Right atrium auricular region (tissue), 2 donors: ENCODE measurements around the gene FLAD1. TPM values are rescaled to one million over a fixed set of nuclear protein-coding genes. Genes with fewer than 3 reads are reported as not detected.

Experiments used
- DNase-seq: peaks from one replicate; pipeline ENCODE4 v3.0.0-alpha.2; 2019; ENCODE audit warnings: low spot score
- H3K27ac ChIP-seq, 2 donors: fragments of 200-600 bp; sonication (generic); 1 replicate in 1 of 2; 2 replicates in 1 of 2; pipeline ENCODE4 v1.5.1; 2016 to 2019
- H3K27me3 ChIP-seq, 2 donors: fragments of 200-600 bp; sonication (generic); one replicate each; pipeline versions ENCODE4 v1.5.1 to v1.6.0; 2017 to 2019
- H3K36me3 ChIP-seq: fragments of 200-600 bp; sonication (generic); one replicate; pipeline ENCODE4 v1.5.1; 2016
- H3K4me1 ChIP-seq, 2 donors: fragments of 200-600 bp; sonication (generic); one replicate each; pipeline versions ENCODE4 v1.5.1 to v1.6.0; 2017 to 2019
- H3K4me3 ChIP-seq, 2 donors: fragments of 200-600 bp; sonication (generic); 1 replicate in 1 of 2; 2 replicates in 1 of 2; pipeline ENCODE4 v1.5.1; 2017 to 2019; ENCODE audit warnings: mild to moderate bottlenecking in 1 of 2, moderate library complexity in 1 of 2
- H3K9me3 ChIP-seq, 2 donors: fragments of 200-600 bp; sonication (generic); one replicate each; pipeline ENCODE4 v1.5.1; 2019
- total RNA-seq, 2 donors: library from RNA; depleted of rRNA; stranded (reverse); fragments of >200 nt; gene quantifications; one replicate each; pipeline ENCODE4 v1.1.0, GENCODE V29; 2016
- TF ChIP-seq, protein P1 (sequence below), 2 donors: fragments of 200-600 bp; sonication (generic); IDR thresholded peaks; one replicate each; pipeline ENCODE4 v1.5.1; 2019; ENCODE audit warnings: antibody characterized with exemption in 2 of 2

The FLAD1 gene
- total RNA-seq, 2 donors from 2014 or later, result 19.5 to 24.8 TPM

DNA sequence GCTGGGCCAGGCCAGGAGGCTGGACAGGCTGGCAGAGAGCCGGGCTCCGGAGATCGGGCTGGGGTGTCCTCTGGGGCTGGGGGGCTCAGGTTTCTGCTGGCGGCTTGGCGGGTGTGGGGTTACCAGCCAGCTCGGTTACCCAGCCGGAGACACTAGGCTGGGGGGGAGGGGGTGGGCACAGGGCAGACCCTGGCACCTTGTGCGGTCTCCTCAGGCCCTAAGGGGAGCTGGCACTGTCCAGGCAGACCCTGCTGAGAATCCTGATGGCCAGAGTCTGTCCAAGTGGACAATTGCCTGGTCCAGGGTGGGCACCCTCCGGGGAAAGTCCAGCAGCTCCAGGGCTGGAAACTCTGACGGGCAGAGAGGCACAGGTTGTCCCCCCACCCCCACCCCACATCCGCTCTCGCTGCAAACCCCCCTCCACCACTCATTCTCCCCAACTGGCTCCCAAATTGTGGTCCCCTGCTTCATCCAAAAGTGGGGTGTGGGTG is 26.1 kb downstream of the FLAD1 start:
- TF ChIP-seq, protein P1, sequence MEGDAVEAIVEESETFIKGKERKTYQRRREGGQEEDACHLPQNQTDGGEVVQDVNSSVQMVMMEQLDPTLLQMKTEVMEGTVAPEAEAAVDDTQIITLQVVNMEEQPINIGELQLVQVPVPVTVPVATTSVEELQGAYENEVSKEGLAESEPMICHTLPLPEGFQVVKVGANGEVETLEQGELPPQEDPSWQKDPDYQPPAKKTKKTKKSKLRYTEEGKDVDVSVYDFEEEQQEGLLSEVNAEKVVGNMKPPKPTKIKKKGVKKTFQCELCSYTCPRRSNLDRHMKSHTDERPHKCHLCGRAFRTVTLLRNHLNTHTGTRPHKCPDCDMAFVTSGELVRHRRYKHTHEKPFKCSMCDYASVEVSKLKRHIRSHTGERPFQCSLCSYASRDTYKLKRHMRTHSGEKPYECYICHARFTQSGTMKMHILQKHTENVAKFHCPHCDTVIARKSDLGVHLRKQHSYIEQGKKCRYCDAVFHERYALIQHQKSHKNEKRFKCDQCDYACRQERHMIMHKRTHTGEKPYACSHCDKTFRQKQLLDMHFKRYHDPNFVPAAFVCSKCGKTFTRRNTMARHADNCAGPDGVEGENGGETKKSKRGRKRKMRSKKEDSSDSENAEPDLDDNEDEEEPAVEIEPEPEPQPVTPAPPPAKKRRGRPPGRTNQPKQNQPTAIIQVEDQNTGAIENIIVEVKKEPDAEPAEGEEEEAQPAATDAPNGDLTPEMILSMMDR (IDR thresholded peaks at IDR 0.05), result no peak
- H3K4me1 ChIP-seq, result peaks cover 0 to 93% of the 10 kb centered on the region in 2 donors
- peak overlapping the region in 1 of 2 donors; percentile 99 for H3K27ac ChIP-seq
- H3K9me3 ChIP-seq, result no peaks in the 10 kb centered on the region
- no peak for DNase-seq
- peak overlapping the region; percentile 20 to 21 for H3K4me3 ChIP-seq
- no peaks in the 10 kb centered on the region for H3K27me3 ChIP-seq
- H3K36me3 ChIP-seq, result peaks cover 5% of the 10 kb centered on the region

GRCh38 chr1:155009742-155010141 is 26.6 kb downstream of the FLAD1 start:
- peaks cover 10% of the 10 kb centered on the region for H3K36me3 ChIP-seq
- H3K27ac ChIP-seq, result peak overlapping the region in 1 of 2 donors; percentile 99
- H3K4me1 ChIP-seq, result peaks cover 0 to 88% of the 10 kb centered on the region in 2 donors
- H3K9me3 ChIP-seq, result no peaks in the 10 kb centered on the region
- H3K27me3 ChIP-seq, result no peaks in the 10 kb centered on the region
- DNase-seq, result no peak
- peak overlapping the region in 1 of 2 donors; percentile 20 for H3K4me3 ChIP-seq
- TF ChIP-seq, protein P1 (IDR thresholded peaks at IDR 0.05), result no peak

GRCh38 chr1:155010211-155010918 is 27.2 kb downstream of the FLAD1 start:
- TF ChIP-seq, protein P1 (IDR thresholded peaks at IDR 0.05), result no peak
- peaks cover 0 to 82% of the 10 kb centered on the region in 2 donors for H3K4me1 ChIP-seq
- no peak for DNase-seq
- H3K27ac ChIP-seq, result peak overlapping the region; percentile 32 to 99
- H3K4me3 ChIP-seq, result no peak overlapping the region
- no peaks in the 10 kb centered on the region for H3K9me3 ChIP-seq
- H3K36me3 ChIP-seq, result peaks cover 16% of the 10 kb centered on the region
- no peaks in the 10 kb centered on the region for H3K27me3 ChIP-seq

DNA sequence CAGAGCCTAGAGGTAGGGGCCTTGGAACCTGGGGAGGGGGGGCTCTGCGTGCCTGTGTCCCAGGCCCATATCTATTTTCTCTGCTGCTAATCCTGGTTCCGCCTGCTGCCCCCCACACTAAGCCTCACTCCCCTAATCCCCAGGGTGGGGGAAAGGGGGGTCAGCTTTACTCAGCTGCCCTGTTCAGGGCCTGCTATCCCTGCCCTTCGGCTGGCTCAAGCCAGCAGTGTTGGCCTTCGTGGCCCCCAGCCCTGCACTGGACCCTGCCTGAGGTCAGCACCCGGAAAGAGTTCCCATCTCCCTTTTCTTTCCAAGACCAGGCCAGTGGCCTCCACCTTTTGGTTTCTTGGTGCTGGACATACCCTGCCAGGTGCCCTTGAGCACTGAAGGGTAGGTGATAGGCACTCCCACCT is 27.9 kb downstream of the FLAD1 start:
- peak overlapping the region; percentile 32 to 40 for H3K27ac ChIP-seq
- H3K36me3 ChIP-seq, result peaks cover 20% of the 10 kb centered on the region
- peaks cover 0 to 75% of the 10 kb centered on the region in 2 donors for H3K4me1 ChIP-seq
- H3K9me3 ChIP-seq, result no peaks in the 10 kb centered on the region
- DNase-seq, result no peak
- no peaks in the 10 kb centered on the region for H3K27me3 ChIP-seq
- TF ChIP-seq, protein P1 (IDR thresholded peaks at IDR 0.05), result no peak
- no peak overlapping the region for H3K4me3 ChIP-seq

GRCh38 chr1:155011437-155012025 is 28.4 kb downstream of the FLAD1 start:
- DNase-seq, result no peak
- Histone ChIP-seq H3K9me3 (no peaks in the 10 kb centered on the region), H3K4me1 (peaks cover 0 to 71% of the 10 kb centered on the region in 2 donors), H3K27ac (peak overlapping the region; percentile 32 to 40), H3K36me3 (peaks cover 25% of the 10 kb centered on the region), H3K4me3 (no peak overlapping the region), H3K27me3 (no peaks in the 10 kb centered on the region)
- TF ChIP-seq, protein P1 (IDR thresholded peaks at IDR 0.05), result no peak
